ENCODE results near the gene CROCC2.

The CROCC2 gene

GRCh38 chr2:240906141-240906910, at the start of gene CROCC2:
Gene CROCC2, plus strand, starts transcription at chr2:240906336. Its CDS starts 178 bp downstream, at chr2:240906514.
- in situ Hi-C loops (cut with MboI; ENCODE audit: low pct_unique_long_range_greater_than_20kb, low sequenced_read_pairs) = no loop called here
- DNase-seq = no peak

GRCh38 chr2:240857039-240858008, 48.8 kb upstream of the CROCC2 start:
- no peak for DNase-seq
- in situ Hi-C loops (cut with MboI; ENCODE audit: low pct_unique_long_range_greater_than_20kb, low sequenced_read_pairs) = no loop called here

- DNase-seq = no peak
- in situ Hi-C loops (cut with MboI; ENCODE audit: low pct_unique_long_range_greater_than_20kb, low sequenced_read_pairs) = no loop called here
Observed at GRCh38 chr2:240858321-240858720, 47.8 kb upstream of the CROCC2 start.

GRCh38 chr2:240858871-240859270, 47.3 kb upstream of the CROCC2 start:
- in situ Hi-C loops (cut with MboI; ENCODE audit: low pct_unique_long_range_greater_than_20kb, low sequenced_read_pairs) = no loop called here
- DNase-seq = no peak

GRCh38 chr2:240861547-240861946, 44.6 kb upstream of the CROCC2 start:
- DNase-seq = no peak
- in situ Hi-C loops (cut with MboI; ENCODE audit: low pct_unique_long_range_greater_than_20kb, low sequenced_read_pairs) = no loop called here

- in situ Hi-C loops (cut with MboI; ENCODE audit: low pct_unique_long_range_greater_than_20kb, low sequenced_read_pairs) = no loop called here
- DNase-seq = no peak
Observed at GRCh38 chr2:240864475-240864874, 41.7 kb upstream of the CROCC2 start.

GRCh38 chr2:240865391-240865790, 40.7 kb upstream of the CROCC2 start:
- DNase-seq = peak; percentile 52
- in situ Hi-C loops (cut with MboI; ENCODE audit: low pct_unique_long_range_greater_than_20kb, low sequenced_read_pairs) = no loop called here

GRCh38 chr2:240868286-240869108, 37.6 kb upstream of the CROCC2 start, which contains the start of gene AGXT:
Gene AGXT, plus strand, starts transcription at chr2:240868824. Its CDS starts 42 bp downstream, at chr2:240868866.
- peak; percentile 27 for DNase-seq
- in situ Hi-C loops (cut with MboI; ENCODE audit: low pct_unique_long_range_greater_than_20kb, low sequenced_read_pairs) = no loop called here

GRCh38 chr2:240869109-240869955, 36.8 kb upstream of the CROCC2 start:
- DNase-seq = no peak
- in situ Hi-C loops (cut with MboI; ENCODE audit: low pct_unique_long_range_greater_than_20kb, low sequenced_read_pairs) = no loop called here

- DNase-seq = no peak
- in situ Hi-C loops (cut with MboI; ENCODE audit: low pct_unique_long_range_greater_than_20kb, low sequenced_read_pairs) = no loop called here
Observed at GRCh38 chr2:240869956-240870875, 35.9 kb upstream of the CROCC2 start.

- DNase-seq = no peak
- in situ Hi-C loops (cut with MboI; ENCODE audit: low pct_unique_long_range_greater_than_20kb, low sequenced_read_pairs) = no loop called here
Observed at GRCh38 chr2:240871071-240871958, 34.8 kb upstream of the CROCC2 start.

GRCh38 chr2:240872317-240873097, 33.6 kb upstream of the CROCC2 start:
- no peak for DNase-seq
- in situ Hi-C loops (cut with MboI; ENCODE audit: low pct_unique_long_range_greater_than_20kb, low sequenced_read_pairs) = no loop called here

GRCh38 chr2:240873098-240873788, 32.9 kb upstream of the CROCC2 start:
- in situ Hi-C loops (cut with MboI; ENCODE audit: low pct_unique_long_range_greater_than_20kb, low sequenced_read_pairs) = no loop called here
- no peak for DNase-seq

- DNase-seq = no peak
- in situ Hi-C loops (cut with MboI; ENCODE audit: low pct_unique_long_range_greater_than_20kb, low sequenced_read_pairs) = no loop called here
Observed at GRCh38 chr2:240873805-240874714, 32.1 kb upstream of the CROCC2 start.

Measured in KBM-7 (cell line).